ENCODE results near the gene AHRR. TPM values are rescaled to one million over a fixed set of nuclear protein-coding genes. Genes with fewer than 3 reads are reported as not detected.
"Not testable (repeated sequence)": the region's sequence is repeated elsewhere in the genome, so short reads cannot be mapped to it uniquely, and the experiment has no call there.

Gene AHRR
- total RNA-seq = 4.5 TPM
- long read RNA-seq, partial matches to known transcripts = 0 of 6 reads
- long read RNA-seq, other reads (novel, unspliced or antisense) = 6 of 6 reads

DNA sequence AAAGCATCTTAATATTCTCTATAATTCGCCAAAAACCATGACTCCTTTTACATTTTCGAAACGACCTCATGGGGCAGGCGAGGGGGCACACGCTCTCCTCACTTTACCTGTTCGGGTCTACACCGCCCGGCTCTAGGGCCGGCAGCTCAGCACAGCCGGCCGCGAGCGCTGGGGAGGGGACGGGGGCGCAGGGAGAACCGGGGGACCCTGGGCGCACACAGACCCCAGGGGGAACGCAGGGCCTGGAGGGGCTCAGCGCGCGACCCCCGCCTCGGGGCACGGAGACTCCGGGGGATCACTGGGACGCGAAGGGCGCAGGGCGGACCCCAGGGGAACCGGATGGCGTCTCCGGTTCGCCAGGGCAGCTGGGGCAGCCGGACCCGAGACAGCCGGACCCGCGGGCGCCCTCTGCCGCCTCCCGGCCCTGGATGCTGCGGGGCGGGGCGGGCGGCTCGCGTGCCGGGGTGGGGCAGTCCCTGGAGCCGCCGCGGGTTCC is at the start of gene AHRR:
Gene AHRR, plus strand, starts transcription at position 485 of the 496 bp plus-strand sequence. CDS start 22,189 bp downstream, outside the sequence.
- DNase-seq (ENCODE audit: low spot score) = peak; percentile 91

DNA sequence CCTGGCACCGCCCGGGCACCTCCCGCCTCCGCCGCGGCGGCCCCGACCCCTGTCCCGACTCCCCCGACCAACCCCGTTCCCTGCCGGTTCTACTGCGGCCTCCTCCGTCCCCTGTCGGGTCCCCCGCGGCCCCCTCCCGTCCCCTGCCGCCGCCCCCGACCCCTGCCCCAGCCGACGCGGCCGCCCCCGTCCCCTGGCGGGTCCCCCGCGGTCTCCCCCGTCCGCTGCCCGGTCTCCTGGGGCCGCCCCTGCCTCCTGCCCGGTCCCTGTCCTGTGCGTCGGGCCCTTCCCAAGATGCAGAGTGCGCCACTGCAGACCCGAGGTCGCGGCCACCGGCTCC is 49.7 kb upstream of the AHRR start:
- DNase-seq (ENCODE audit: low spot score) = not testable (repeated sequence)

DNA sequence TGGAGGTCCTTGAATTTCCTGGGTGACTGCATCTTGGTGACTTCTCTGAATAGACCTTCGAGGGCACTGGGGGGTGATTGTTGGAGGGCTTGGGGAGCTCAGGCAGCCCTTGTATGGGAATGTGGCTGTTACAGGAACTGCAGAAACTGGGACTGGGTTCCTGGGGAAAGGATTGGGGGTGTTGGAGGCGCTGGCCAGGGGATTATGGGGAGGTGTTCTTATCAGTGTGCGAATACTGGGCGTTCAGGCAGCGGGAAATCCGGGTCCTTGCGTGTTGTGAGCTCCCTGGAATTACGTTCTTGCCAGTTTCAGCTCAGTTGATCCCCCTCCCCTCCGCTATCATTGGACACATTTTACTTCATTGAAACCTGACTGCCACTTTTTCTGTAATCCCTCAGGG is 48.4 kb upstream of the AHRR start:
- not testable (repeated sequence) for DNase-seq (ENCODE audit: low spot score)

DNA sequence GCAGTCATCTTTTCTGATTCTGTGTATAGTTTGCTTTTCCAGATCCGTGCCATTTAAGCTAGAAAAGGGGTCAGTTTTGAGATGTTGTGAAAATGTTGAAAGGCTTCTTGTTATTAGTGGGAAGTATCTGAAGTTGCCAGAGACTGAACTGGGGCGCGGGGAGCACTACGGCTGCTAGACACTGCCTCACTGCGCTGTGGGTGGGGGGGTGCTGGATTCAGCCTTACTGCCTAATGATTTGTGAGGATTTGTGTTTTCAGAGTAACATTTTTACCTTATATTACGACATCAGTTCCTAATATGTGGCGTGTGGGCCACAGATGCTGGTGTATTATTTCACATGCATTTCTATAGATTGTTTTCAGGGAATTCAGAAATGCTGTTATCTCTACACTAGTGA is 48.0 kb upstream of the AHRR start:
- not testable (repeated sequence) for DNase-seq (ENCODE audit: low spot score)

DNA sequence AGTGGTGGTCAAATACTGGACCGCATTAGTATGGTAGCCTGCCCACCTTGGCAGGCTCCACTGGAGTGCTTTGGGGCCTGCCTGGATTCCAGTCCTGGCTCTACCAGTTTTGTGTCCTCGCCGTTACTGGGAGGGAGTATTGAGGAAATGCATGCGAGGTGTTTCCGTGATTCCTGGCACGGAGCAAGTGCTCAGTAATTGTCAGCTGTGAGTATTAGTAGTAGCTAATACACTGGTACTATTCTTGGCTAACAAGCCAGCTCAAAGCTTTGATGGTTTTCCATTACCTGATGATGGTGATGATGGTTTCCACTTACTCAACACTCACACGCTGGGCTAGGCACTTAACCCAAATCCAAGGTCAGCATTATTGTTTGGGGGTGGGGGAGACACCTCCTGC is 47.2 kb upstream of the AHRR start:
- peak; percentile 26 for DNase-seq (ENCODE audit: low spot score)

DNA sequence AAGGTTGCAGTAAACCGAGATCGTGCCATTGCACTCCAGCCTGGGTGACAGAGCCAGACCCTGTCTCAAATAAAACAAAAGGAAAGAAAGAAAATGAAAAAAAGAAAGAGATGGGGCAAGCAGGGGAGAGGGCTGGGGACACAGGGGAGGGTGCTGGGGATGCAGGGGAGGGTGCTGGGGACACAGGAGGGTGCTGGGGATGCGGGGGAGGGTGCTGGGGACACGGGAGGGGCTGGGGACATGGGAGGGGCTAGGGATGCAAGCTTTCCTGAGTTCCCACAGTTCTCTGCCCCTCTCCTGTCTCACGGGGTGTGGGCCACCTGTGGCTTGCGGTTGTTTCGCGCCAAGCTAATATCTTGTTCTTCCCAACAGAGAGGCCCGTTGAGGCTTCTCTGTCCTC is 42.9 kb upstream of the AHRR start:
- no peak for DNase-seq (ENCODE audit: low spot score)

DNA sequence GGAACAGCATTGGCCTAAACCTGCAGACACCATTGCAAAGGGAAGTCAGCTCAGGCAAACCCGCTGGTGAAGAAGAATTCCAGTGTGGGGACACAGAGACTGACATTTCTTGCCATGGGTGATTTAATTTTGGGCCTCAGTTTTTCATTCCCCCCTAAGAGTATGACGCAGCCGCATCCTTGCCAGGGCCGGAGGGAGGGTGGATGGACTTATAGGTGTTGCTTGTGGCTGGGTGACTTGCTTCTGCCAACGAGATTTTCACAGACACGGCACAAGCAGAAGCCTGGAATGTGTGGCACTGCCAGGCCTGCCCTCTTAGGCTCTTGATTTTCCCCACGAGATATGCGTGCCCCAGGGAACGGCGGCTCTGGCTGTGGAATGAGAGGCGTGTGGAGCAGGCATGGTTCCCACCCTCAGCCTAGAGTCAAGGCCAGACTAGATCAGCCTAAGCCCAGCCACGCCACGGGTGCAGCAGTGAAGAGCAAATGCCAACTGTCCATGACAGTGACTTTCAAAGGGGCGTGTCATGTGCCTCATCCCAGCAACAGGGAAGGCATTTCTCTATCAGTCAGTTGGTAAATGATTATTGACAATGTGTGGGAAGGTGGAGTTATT is 42.4 kb upstream of the AHRR start:
- DNase-seq (ENCODE audit: low spot score) = not testable (repeated sequence)

DNA sequence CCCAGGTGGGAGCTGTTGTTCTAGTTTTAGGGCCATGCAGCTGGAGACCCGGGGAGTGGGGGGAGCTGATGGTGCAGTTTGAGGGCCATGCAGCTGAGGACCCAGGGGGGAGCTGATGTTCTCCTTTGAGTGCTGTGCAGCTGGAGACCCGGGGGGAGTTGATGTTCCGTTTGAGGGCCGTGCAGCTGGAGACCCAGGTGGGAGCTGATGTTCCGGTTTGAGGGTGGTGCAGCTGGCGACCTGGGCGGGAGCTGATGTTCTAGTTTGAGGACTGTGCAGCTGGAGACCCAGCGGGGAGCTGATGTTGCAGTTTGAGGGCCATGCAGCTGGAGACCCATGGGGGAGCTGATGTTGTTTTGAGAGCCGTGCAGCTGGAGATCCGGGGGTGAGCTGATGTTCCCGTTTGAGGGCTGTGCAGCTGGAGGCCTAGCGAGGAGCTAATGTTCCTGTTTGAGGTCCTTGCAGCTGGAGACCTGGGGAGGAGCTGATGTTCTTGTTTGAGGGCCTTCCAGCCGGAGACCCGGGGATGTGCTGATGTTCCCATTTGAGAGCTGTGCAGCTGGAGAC is 35.4 kb upstream of the AHRR start:
- peak; percentile 74 for DNase-seq (ENCODE audit: low spot score)

DNA sequence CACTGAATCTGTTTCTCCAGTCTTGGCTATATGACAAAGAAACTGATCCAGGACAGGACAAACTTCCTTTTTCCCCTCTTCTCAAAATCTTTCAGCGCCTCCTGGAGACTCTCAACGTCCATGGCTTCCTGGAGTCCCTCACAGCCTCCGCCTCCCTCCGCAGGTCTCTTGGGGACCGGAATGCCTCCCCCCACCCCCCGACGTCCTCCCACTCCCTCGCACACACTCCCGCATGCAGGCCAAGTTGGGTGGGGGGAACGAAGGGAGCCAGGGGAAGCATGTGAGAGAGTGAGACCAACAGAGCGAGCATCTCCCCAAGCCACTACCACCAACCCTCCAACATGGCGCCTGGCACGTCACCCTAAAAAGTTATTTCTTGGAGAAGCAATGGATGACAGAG is 31.3 kb upstream of the AHRR start:
- peak; percentile 43 for DNase-seq (ENCODE audit: low spot score)

DNA sequence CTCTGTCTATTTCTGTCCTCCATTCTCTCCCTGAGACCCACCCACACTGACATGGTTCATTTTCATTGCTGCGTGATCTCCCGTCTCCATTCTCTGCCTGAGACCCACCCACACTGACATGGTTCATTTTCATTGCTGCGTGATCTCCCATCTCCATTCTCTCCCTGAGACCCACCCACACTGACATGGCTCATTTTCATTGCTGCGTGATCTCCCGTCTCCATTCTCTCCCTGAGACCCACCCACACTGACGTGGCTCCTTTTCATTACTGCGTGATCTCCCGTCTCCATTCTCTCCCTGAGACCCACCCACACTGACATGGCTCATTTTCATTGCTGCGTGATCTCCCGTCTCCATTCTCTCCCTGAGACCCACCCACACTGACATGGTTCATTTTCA is 30.2 kb upstream of the AHRR start:
- DNase-seq (ENCODE audit: low spot score) = not testable (repeated sequence)

DNA sequence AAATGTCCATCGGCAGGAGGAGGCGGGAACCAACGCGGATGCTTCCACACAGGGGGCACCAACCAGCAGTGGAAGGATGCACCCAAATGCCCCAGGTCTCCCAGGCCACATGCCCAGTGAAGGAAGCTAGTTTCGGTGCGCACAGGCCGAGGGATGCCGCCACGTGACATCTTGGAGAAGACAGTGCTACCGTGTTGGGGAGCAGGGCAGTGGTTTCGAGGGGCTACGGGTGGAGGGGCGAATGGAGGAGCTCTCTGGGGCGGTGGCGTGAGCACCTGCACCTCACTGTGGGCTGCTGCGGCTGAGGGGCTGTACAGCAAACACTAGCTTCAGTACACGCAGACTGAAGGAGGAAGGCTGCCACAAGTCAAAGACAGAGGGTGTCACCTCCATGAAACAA is 26.7 kb upstream of the AHRR start:
- DNase-seq (ENCODE audit: low spot score) = not testable (repeated sequence)

DNA sequence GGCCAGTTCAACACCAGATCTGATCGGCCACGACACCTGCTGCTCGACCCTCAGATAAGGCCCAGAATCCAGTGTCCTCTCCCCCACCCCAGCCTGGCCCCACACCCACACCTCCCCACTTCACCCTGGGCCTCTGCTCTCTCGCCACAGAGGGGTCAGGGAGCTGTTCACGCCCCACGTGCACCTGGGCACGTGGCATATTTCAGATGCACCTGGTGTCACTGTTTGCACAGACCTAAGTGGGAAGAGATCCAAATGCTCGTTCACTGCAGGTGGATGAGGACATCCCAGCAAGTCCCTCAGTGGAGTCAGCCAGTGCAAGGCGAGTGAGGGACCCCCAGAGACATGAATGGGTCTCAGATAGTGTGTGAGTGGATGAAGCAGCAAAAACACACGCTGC is 25.3 kb upstream of the AHRR start:
- DNase-seq (ENCODE audit: low spot score) = not testable (repeated sequence)

DNA sequence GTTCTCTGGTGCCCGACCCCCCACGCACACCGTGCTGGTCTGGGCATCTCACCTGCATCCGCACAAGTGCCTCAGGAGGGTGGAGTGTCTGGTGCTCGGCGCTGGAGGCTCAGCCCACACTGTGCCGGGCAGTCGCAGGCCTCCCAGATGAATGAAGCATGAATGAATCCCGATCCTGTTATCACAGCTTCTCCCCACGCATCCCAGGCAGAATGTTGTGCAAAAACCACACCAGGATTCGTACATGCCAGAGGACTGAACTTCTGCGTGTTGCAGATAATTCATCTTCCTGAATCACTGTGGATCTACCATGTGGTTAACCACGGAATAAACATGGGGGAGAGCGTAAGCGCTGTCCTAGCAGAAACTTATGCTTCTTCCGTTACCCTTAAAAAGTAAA is 24.6 kb upstream of the AHRR start:
- DNase-seq (ENCODE audit: low spot score) = not testable (repeated sequence)

DNA sequence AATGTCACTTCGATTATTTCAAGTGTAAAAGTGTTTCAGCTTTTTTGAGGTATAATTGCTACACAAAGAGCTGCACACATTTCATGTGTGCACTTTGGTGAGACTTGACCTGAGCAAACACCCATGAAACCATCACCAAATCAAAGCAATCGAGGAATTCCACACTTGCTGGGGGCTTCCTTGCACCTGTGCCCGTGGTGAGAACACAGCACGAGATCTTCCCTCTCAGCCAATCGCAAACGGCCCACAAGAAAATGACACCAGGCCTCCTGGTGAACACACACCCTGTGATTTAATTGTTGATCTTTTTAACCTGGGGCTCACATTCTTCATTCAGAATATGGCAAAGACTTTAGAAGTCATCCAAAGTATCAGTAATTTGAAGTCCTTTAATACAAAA is 24.1 kb upstream of the AHRR start:
- DNase-seq (ENCODE audit: low spot score) = not testable (repeated sequence)

DNA sequence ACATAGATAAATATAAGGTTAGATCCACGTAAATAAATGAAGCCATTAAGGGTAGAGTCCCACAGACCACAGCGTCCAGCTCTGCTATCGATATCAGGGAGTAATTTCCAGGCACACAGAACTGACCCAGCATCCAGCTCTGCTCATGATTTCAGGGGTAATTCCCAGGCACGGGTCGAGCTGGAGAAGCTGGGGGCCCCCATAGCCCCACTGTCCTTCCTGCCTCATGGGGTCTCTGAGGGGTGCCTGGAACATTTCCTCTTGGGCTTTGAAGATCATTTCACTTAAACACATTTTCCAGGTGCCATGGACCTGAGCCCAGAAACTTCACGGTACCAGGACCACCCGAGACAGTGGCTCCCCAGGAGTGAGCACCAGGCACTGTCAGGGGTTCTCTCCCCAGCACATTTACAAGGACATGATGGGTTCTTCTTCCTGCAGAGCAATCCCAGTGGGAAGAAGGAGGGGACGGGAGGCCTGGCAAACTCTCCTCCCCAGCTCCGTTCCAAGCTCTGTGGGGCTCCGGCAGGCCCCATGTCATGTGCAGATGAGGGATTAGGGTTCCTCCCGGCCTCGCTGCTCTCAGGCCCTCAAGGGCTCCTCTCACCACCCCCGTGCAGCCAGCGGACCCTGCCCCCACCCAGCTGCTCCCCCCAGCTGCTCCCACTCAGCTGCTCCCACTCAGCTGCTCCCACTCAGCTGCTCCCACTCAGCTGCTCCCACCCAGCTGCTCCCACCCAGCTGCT is 23.4 kb upstream of the AHRR start:
- peak; percentile 67 for DNase-seq (ENCODE audit: low spot score)

DNA sequence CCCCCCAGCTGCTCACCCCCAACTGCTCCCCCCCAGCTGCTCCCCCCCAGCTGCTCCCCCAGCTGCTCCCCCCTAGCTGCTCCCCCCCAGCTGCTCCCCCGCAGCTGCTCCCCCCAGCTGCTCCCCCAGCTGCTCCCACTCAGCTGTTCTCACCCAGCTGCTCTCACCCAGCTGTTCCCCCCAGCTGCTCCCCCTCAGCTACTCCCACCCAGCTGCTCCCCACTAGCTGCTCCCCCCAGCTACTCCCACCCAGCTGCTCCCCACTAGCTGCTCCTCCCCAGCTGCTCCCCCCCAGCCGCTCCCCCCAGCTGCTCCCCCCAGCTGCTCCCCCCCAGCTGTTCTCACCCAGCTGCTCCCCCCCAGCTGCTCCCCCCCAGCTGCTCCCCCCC is 22.8 kb upstream of the AHRR start:
- peak; percentile 20 for DNase-seq (ENCODE audit: low spot score)

DNA sequence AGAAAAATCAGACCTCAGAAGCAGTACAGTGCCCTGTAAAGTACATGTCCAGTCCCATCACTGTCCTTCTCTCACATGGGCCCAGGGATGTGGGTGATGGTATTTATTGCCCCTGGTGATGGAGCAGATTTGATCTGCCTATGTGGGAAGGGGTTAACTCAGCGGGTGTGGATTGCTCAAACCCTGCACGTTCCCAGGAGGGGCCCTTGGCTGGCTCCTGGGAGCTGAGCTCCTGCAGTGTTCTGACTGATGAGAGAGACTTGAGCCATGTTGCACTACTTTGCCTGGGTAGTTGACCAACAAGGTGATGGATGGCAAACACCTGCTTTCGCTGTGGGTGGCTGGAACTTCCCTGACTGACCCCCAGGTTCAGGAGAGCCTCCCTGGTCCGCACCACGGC is 21.6 kb upstream of the AHRR start:
- not testable (repeated sequence) for DNase-seq (ENCODE audit: low spot score)

DNA sequence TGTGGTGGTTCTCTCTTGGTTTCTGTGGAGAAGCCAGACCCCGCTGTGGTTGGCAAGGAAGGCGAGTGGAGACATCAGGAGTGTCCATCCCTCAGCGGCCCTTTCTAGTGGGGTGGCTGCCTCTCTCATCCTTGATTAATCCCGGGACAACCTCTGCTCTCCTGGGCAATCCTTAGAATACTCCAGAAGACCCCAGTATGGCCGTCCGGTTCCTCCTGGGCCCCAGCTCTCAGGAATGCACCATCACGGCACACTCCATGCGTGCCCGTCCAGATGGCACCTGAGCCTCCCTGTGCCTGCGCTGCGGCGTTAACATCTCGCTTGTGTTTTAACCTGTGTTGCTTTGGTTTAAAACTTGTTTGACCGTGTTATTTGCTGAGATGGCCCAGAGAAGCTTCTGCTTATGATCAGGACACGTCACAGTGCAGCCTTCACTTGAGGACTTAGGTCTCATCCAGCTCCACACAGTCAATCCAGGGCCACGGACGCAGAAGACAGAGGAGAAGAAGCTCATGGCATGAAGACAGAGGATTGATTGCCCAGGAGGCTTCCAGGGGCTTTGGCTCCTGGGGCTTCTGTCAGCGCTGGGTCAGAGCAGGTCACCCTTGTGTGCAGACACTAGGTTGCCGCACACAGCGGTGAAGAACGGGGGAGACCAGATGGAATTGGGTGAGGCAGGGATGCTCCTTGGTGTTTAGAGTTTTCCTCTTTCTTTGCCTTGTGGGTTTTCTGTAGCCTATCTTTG is 20.7 kb upstream of the AHRR start:
- peak; percentile 83 for DNase-seq (ENCODE audit: low spot score)

DNA sequence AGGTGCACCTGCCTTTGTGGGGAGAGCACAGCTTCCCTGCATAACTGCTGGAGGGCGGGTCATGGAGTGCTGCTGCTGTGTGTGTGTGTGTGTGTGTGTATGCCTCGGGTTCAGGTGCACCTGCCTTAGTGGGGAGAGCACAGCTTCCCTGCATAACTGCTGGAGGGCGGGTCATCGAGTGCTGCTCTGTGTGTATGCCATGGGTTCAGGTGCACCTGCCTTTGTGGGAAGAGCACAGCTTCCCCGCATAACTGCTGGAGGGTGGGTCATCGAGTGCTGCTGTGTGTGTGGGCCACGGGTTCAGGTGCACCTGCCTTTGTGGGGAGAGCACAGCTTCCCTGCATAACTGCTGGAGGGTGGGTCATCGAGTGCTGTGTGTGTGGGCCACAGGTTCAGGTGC is 19.1 kb upstream of the AHRR start:
- not testable (repeated sequence) for DNase-seq (ENCODE audit: low spot score)

DNA sequence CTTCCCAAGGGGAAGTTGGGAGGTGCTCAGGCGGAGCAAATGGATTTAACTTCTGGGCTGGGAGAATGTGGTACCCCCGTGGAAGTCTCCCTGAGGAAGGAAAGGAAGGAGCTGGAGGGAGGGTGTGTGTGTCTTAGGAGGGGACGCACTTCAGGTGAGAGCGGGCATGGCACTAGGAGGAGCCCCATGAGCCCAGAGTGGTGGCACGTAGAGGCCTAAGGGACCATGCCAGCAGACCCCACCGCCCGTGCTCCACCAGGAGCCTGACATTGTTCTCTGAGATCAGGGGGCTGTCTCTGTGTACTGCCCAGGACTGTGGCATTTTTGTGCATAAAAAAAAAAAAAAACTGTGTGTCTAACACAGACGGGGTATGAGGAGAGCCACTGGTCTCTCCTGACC is 18.5 kb upstream of the AHRR start:
- no peak for DNase-seq (ENCODE audit: low spot score)

DNA sequence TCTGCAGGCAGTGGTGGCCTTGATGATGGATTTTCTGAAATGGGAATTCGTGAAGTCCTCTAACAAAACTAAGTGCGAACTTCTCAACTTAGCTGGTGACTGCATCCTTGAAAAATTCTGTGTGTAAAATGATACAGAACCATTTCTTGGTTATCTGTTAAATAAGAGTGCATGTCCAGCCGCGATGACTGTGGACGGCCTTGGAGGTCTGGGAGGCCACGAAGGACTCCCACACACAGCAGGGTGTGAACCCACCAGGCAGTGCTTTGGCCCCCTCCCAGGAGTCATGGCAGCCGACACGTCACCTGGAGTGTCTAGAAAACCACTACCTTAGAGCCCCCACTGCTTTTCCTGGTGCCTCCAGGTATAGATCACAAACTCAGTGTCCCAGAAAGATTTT is 17.8 kb upstream of the AHRR start:
- DNase-seq (ENCODE audit: low spot score) = peak; percentile 55

DNA sequence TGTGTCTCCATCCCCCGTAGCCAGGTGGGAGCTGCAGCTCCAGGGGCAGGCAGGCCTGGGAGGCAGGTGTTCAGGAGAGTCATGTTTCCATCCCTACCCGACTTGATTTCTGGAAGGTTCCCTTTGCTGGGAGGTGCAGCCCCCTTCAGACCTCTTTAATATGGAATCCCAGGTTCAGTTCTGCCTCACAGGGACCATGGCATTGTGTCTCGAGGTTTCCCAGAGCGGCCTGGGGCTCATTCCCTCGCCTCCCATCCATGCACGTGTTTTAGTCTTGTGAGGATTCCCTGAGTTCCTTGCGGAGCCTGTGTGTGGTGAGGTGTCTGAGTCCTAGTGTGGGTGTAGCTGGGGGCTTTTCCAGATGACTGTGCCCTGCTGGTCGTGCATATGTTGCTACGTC is 16.5 kb upstream of the AHRR start:
- DNase-seq (ENCODE audit: low spot score) = peak; percentile 49
